Vagina (tissue), 2 donors: ENCODE results near the gene PTOV1.

Source experiments
- POLR2AphosphoS5 ChIP-seq, 2 donors: sonication (generic); formaldehyde crosslinking; IDR thresholded peaks; one replicate each; pipeline ENCODE4 v1.9.0; 2017; ENCODE audit warnings: antibody characterized with exemption in 2 of 2, mild to moderate bottlenecking in 2 of 2, low read depth in 1 of 2; ENCODE audit not compliant: insufficient read depth in 1 of 2
- TF ChIP-seq, protein P1 (sequence below), 3 experiments: fragments of 450-650 bp in 2 of 3; fragments of 200-600 bp in 1 of 3; sonication (generic) in 1 of 3; IDR thresholded peaks; one replicate each; pipeline ENCODE4 v1.5.1; 2017 to 2019; ENCODE audit warnings: antibody characterized with exemption in 3 of 3, mild to moderate bottlenecking in 2 of 3, moderate library complexity in 2 of 3

GRCh38 chr19:49861107-49861506, 10.1 kb downstream of the PTOV1 start:
- TF ChIP-seq, protein P1, sequence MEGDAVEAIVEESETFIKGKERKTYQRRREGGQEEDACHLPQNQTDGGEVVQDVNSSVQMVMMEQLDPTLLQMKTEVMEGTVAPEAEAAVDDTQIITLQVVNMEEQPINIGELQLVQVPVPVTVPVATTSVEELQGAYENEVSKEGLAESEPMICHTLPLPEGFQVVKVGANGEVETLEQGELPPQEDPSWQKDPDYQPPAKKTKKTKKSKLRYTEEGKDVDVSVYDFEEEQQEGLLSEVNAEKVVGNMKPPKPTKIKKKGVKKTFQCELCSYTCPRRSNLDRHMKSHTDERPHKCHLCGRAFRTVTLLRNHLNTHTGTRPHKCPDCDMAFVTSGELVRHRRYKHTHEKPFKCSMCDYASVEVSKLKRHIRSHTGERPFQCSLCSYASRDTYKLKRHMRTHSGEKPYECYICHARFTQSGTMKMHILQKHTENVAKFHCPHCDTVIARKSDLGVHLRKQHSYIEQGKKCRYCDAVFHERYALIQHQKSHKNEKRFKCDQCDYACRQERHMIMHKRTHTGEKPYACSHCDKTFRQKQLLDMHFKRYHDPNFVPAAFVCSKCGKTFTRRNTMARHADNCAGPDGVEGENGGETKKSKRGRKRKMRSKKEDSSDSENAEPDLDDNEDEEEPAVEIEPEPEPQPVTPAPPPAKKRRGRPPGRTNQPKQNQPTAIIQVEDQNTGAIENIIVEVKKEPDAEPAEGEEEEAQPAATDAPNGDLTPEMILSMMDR (IDR thresholded peaks at IDR 0.05), result no peak
- no peak for TF ChIP-seq POLR2AphosphoS5 (IDR thresholded peaks at IDR 0.05; ENCODE audit: insufficient read depth in 1 of 2, low read depth in 1 of 2)
